ENCODE results near the gene FBXO45. TPM values are rescaled to one million over a fixed set of nuclear protein-coding genes. Genes with fewer than 3 reads are reported as not detected.
"Not testable (repeated sequence)": the region's sequence is repeated elsewhere in the genome, so short reads cannot be mapped to it uniquely, and the experiment has no call there.

Gene FBXO45
- total RNA-seq, 2 donors from 2014 or later, result 4.9 to 8.3 TPM

DNA sequence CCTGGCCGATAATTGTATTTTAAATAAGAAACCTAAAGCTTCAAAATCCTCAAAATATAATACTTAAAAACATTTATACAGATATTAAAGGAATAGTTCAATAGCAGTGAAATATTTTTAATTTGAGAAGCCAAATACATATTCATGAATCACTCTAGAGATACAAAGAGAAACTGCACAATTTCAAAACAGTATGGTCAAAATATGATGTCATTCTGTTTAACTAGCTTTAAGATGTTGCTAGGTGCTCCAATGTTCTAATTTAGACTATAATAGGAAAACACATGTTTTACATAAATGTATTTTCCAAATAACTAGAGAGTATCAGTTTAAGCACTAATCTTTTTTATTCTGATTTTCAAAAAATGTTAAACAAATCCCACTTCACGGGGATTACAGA is 60.8 kb downstream of the FBXO45 start:
- peak overlapping the region; percentile 28 for H3K4me3 Mint-ChIP-seq
- H3K36me3 Mint-ChIP-seq (ENCODE audit: low read depth), result no peaks in the 10 kb centered on the region
- DNase-seq (no peak), ATAC-seq (no peak)
- no peaks in the 10 kb centered on the region for H3K27me3 Mint-ChIP-seq
- peaks cover 41% of the 10 kb centered on the region for H3K4me1 Mint-ChIP-seq
- no peaks in the 10 kb centered on the region for H3K9me3 ChIP-seq (ENCODE audit: control insufficient read depth, low read length, poor library complexity, severe bottlenecking)
- peak overlapping the region; percentile 95 for H3K27ac Mint-ChIP-seq

DNA sequence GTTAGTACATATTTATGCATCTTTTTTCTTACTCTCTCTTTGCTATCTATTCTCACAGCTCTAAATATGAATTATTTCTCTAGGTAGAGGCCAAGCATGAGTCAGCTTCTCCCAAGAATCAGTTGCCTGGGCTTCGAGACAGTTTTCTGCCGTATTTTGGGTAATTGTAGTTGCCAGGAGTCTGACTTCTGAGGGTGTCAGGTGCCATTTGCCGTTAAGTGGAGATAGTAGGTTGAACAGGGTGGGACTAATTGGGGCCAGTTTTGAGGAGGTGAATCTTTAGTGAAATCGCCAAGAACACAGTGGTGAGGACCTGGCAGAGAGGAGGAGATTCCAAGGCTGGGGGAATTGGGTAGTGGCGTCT is 63.2 kb downstream of the FBXO45 start:
- Mint-ChIP-seq H3K4me3 (peak overlapping the region; percentile 93), H3K27ac (peak overlapping the region; percentile 97), H3K27me3 (no peaks in the 10 kb centered on the region), H3K4me1 (peaks cover 45% of the 10 kb centered on the region), H3K36me3 (ENCODE audit: low read depth) (no peaks in the 10 kb centered on the region)
- H3K9me3 ChIP-seq (ENCODE audit: control insufficient read depth, low read length, poor library complexity, severe bottlenecking), result no peaks in the 10 kb centered on the region
- ATAC-seq (peak; percentile 8), DNase-seq (no peak)

- Mint-ChIP-seq H3K4me3 (peak overlapping the region; percentile 93), H3K27me3 (no peaks in the 10 kb centered on the region), H3K36me3 (ENCODE audit: low read depth) (no peaks in the 10 kb centered on the region), H3K27ac (peak overlapping the region; percentile 97), H3K4me1 (peaks cover 46% of the 10 kb centered on the region)
- ATAC-seq (peak; percentile 86), DNase-seq (peak; percentile 74 to 83 (median 78))
- H3K9me3 ChIP-seq (ENCODE audit: control insufficient read depth, low read length, poor library complexity, severe bottlenecking), result no peaks in the 10 kb centered on the region
Measured at GRCh38 chr3:196632046-196632751, 63.7 kb downstream of the FBXO45 start.

DNA sequence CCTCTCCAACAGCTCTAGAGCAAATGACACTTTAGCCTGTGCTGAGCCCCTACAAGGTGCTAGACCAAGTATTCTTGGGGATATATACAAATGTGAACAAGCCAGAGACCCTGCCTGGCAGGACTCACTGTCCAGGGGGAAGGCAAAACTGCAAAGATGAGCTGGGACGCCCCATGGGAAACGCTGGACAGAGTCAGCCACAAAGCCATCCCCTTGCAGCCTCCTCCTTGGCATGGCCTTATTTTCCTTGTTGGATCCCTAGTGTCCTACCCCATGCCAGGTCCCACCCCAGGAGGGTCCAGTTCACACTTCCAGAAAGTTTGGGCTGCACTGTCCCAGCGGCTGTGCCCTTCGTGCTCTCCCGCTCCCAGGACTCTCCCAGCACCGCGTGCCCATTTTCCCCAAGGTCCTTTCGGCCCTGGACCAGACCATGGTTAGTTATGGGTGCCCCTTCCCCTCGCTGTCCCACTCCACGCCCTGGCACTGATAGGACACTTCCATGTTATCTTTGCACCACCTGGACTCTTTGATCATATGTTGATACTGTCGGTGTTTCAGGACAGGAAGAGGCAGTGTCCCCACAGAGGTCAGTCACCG is 65.2 kb downstream of the FBXO45 start:
- DNase-seq (no peak), ATAC-seq (no peak)
- H3K4me3 Mint-ChIP-seq, result peak overlapping the region; percentile 93
- no peaks in the 10 kb centered on the region for H3K36me3 Mint-ChIP-seq (ENCODE audit: low read depth)
- no peaks in the 10 kb centered on the region for H3K27me3 Mint-ChIP-seq
- peak overlapping the region; percentile 97 for H3K27ac Mint-ChIP-seq
- H3K9me3 ChIP-seq (ENCODE audit: control insufficient read depth, low read length, poor library complexity, severe bottlenecking), result no peaks in the 10 kb centered on the region
- peaks cover 55% of the 10 kb centered on the region for H3K4me1 Mint-ChIP-seq

- DNase-seq, result no peak
- no peaks in the 10 kb centered on the region for H3K9me3 ChIP-seq (ENCODE audit: control insufficient read depth, low read length, poor library complexity, severe bottlenecking)
- Mint-ChIP-seq H3K27me3 (no peaks in the 10 kb centered on the region), H3K36me3 (ENCODE audit: low read depth) (no peaks in the 10 kb centered on the region), H3K4me3 (no peak overlapping the region), H3K27ac (peak overlapping the region; percentile 97), H3K4me1 (peaks cover 60% of the 10 kb centered on the region)
- ATAC-seq, result no peak
Measured at GRCh38 chr3:196634224-196634623, 65.8 kb downstream of the FBXO45 start.

DNA sequence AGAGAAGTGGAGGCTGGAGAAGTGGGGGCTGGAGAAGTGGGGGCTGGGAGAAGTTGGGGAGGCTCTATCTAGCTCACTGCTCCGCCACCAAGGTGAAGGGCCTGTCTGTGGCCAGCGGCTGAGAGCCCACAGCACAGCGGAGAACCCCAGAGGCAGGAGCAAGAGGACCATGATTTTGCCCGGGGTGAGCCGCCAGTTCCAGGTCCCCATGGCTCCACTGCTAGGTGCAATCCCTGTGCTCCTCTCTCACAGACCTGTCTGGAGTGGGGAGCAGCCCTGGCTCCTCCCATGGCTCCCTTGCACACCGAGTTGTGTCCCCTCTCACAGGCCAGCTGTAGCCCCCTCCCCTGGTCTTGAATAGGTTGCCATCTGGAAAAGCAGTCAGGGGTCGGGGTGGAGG is 66.4 kb downstream of the FBXO45 start:
- no peaks in the 10 kb centered on the region for H3K9me3 ChIP-seq (ENCODE audit: control insufficient read depth, low read length, poor library complexity, severe bottlenecking)
- Mint-ChIP-seq H3K4me1 (peaks cover 60% of the 10 kb centered on the region), H3K36me3 (ENCODE audit: low read depth) (no peaks in the 10 kb centered on the region), H3K4me3 (no peak overlapping the region), H3K27me3 (no peaks in the 10 kb centered on the region), H3K27ac (peak overlapping the region; percentile 97)
- DNase-seq (no peak), ATAC-seq (no peak)

DNA sequence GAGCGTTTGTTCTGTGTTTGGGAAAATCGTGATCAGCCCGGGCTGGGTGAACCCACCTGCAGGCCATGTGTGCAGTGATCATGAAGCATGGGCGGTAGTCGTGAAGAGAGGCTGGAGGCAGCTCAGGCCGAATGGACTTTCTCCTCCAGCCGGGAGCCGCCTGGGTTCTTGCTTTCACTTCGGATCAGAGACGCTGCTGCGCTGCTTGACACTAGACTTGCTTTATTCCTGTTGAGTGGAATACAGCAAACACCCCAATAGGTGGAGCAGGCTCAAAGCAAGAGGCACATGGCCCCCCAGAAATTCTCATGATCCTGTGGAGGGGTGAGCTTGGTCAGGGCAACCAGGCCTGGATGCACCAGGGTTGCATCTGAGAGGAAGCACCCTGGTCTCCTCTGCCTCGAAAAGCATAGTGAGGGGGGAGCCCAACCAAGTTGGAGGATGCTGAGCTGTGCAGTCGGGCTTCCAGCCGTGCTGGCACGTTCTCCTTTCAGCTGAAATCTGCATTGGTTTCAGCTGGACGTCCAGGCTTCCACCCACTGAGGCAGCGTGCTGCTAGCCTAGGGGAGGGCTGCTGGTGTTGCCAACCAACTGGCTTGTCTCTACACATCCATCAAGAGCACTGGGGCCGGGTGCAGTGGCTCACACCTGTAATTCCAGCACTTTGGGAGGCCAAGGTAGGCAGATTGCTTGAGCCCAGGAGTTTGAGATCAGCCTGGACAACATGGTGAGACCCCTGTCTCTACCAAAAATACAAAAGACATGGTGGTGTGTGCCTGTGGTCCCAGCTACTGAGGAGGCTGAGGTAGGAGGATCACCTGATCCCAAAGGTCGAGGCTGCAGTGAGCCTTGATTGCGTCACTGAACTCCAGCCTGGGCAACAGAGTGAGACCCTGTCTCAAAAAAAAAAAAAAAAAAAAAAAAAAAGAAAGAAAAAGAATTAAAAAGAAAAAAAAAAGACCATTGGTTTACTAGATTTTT is 68.2 kb downstream of the FBXO45 start:
- H3K4me1 Mint-ChIP-seq, result peaks cover 58% of the 10 kb centered on the region
- peak overlapping the region; percentile 74 for H3K4me3 Mint-ChIP-seq
- H3K36me3 Mint-ChIP-seq (ENCODE audit: low read depth), result no peaks in the 10 kb centered on the region
- peak overlapping the region; percentile 97 for H3K27ac Mint-ChIP-seq
- DNase-seq, result no peak
- H3K27me3 Mint-ChIP-seq, result no peaks in the 10 kb centered on the region
- no peak for ATAC-seq
- no peaks in the 10 kb centered on the region for H3K9me3 ChIP-seq (ENCODE audit: control insufficient read depth, low read length, poor library complexity, severe bottlenecking)

DNA sequence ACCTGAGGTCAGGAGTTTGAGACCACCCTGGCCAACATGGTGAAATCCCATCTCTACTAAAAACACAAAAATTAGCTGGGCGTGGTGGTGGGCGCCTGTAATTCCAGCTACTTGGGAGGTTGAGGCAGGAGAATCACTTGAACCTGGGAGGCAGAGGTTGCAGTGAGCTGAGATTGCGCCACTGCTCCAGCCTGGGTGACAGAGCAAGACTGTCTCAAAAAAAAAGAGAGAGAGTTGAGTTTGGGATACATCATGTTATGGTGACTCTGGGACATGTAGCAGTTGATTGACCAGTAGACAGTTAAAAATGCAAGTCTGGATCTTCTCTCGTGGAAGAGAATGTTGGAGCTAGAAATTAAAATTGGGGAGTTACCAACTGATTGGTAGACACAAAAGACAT is 69.5 kb downstream of the FBXO45 start:
- H3K9me3 ChIP-seq (ENCODE audit: control insufficient read depth, low read length, poor library complexity, severe bottlenecking); H3K36me3 Mint-ChIP-seq (ENCODE audit: low read depth); ATAC-seq; H3K27me3 Mint-ChIP-seq; DNase-seq: not testable (repeated sequence)
- Mint-ChIP-seq H3K4me3 (peak overlapping the region; percentile 75), H3K4me1 (peaks cover 61% of the 10 kb centered on the region), H3K27ac (peak overlapping the region; percentile 97)

Other genes with a start within 250 kb of the FBXO45 start
- not detected for gene TM4SF19, start 230.3 kb upstream of the FBXO45 start, total RNA-seq
- 10 to 100 TPM; 58.8 to 86.0 TPM for gene UBXN7, start 136.2 kb upstream of the FBXO45 start, total RNA-seq
- gene RNF168, start 64.9 kb upstream of the FBXO45 start, total RNA-seq, result 10 to 100 TPM; 36.9 to 37.9 TPM
- gene SMCO1, start 53.3 kb upstream of the FBXO45 start, total RNA-seq, result not detected
- gene WDR53, start 106 bp upstream of the FBXO45 start, total RNA-seq, result 10 to 100 TPM; 18.1 to 29.6 TPM
- 10 to 100 TPM; 15.1 to 15.5 TPM for gene NRROS, start 71.0 kb downstream of the FBXO45 start, total RNA-seq
- gene CEP19, start 143.6 kb downstream of the FBXO45 start, total RNA-seq, result 1 to 10 TPM; 1.4 to 2.1 TPM
- 10 to 100 TPM; 18.0 to 19.7 TPM for gene PIGX, start 143.7 kb downstream of the FBXO45 start, total RNA-seq
- 10 to 100 TPM; 70.6 to 80.0 TPM for gene PAK2, start 171.2 kb downstream of the FBXO45 start, total RNA-seq

Data from T-helper 17 cell (primary cell).